Pancreas (tissue), 10 donors: ENCODE data around the gene MGME1. TPM values are rescaled to one million over a fixed set of nuclear protein-coding genes. Genes with fewer than 3 reads are reported as not detected.
A peak's percentile ranks its signal among the peaks of the same experiment; 100 is the strongest.

Experiments used
- ATAC-seq, 4 donors: fragments of 200-7000 bp; cut with Tn5 transposase; one replicate each; pipeline versions ENCODE4 v1.8.0 to v1.9.1; 2020; ENCODE audit warnings: mild to moderate bottlenecking in 4 of 4, moderate library complexity in 4 of 4
- DNase-seq, 6 donors: peaks; one replicate each; pipeline ENCODE4 v3.0.0-alpha.2; 2020
- FAIRE-seq: peaks from 2 replicates; lab custom pipeline; 2012; peaks lifted over from hg19 to GRCh38; lab: Jason Lieb, UNC
- H3K27ac ChIP-seq, 4 donors: fragments of 200-600 bp; sonication (generic); 1 replicate in 3 of 4; 2 replicates in 1 of 4; pipeline versions ENCODE4 v1.5.0 to v1.8.0; 2020
- H3K27me3 ChIP-seq, 4 donors: fragments of 200-600 bp; one replicate each; pipeline ENCODE4 v1.8.0; 2021
- H3K36me3 ChIP-seq, 3 donors: fragments of 200-600 bp; sonication (generic) in 1 of 3; one replicate each; pipeline versions ENCODE4 v1.5.0 to v1.8.0; 2020 to 2021
- H3K4me1 ChIP-seq, 3 donors: fragments of 200-600 bp; one replicate each; pipeline ENCODE4 v1.8.0; 2021
- H3K4me3 ChIP-seq, 4 donors: fragments of 200-600 bp; sonication (generic) in 2 of 4; one replicate each; pipeline versions ENCODE4 v1.5.0 to v1.8.0; 2020 to 2021
- H3K9me3 ChIP-seq, 4 donors: fragments of 200-600 bp; one replicate each; pipeline ENCODE4 v1.8.0; 2021
- WGBS, 2 donors: extraction: QIAGEN DNeasy Blood & Tissue Kit; methylation state at CpG; one replicate each; pipeline ENCODE4 v1.1.7; 2013; 5-methylcytosine and 5-hydroxymethylcytosine counted together
- intact Hi-C, 3 donors: fragments of 100-400 bp; cut with DNase I; formaldehyde crosslinking; loops; one replicate each; pipeline versions ENCODE4 v1.11.1 to v1.14.2; 2022
- polyA plus RNA-seq, 2 donors: library from polyadenylated mRNA; stranded (reverse); fragments of 200-250 nt; gene quantifications; one replicate each; pipeline ENCODE4 v1.2.3, GENCODE V29; 2013
- total RNA-seq, 6 donors: library from RNA; stranded (reverse); fragmentation: NEBNext Ultra II Directional in 4 of 6; extraction: Animal tissue kit (Norgen Biotek cat#: 25700) in 4 of 6; gene quantifications; one replicate each; pipeline versions ENCODE4 v1.2.1 to v1.2.4, GENCODE V29; 2021 to 2023
- TF ChIP-seq, protein P1 (sequence below), 4 donors: fragments of 200-600 bp; sonication (generic) in 3 of 4; IDR thresholded peaks; one replicate each; pipeline versions ENCODE4 v1.5.0 to v1.8.0; 2021; ENCODE audit warnings: antibody characterized with exemption in 4 of 4
- donor health status: healthy with polysubstance abuse.
- donor health status: DM: no; HTN: no; CAD: no; lungs with moderate emphysema.
- donor health status: DM: no; HTN: no; CAD: no.
- donor health status: control.
- donor health status: control.
- donor health status: Bipolar disorder and iron deficiency.
- donor health status: DM: yes; HTN: yes; CAD: no.
- donor health status: DM: no; HTN: no; CAD: no.
- donor health status: DM: no; HTN: no; CAD: no.
- donor health status: DM: yes; HTN: yes; CAD: no.

MGME1 gene
- total and polyA plus RNA-seq, 8 donors: 4.0 to 7.6 (median 6.4) TPM

DNA sequence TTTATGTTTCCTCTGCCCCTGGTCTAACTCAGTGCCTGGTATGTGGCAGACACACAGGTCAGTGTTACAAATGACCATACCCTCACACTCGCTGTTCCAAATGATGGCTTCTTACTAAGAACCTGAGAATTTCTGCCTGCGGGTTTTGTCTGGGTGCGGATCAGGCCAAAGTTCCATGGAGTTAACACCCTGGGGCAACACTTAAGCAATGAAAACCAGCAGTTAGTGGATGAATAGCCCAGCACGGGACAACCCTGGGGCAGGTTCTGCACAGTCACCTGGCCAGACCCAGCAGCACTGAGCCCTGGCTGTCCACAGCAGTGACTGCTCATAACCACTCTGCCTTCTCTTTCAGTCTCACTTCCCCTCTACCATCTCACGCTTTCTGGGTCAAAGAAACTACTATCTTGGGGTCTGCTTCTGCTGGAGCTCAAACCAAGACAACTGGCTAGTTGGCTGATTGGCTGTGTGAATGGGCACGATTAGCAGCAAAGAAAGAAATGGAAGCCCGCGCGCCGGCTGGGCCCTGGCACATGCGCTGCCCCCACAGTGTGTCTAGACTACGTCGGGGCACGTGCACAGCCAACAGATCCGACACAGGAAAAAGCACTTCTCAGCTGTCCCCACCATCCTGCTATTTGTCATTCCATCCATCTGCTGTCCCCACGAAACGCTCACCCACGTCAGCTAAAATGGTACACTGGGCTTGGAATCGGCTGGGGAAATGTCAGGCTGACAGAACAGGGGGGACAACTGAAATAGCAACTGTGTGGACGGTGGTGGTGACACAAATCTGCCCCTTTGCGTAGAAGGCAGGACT is 36.6 kb downstream of the MGME1 start:
- H3K4me3 ChIP-seq: no peak overlapping the region
- H3K36me3 ChIP-seq: no peaks in the 10 kb centered on the region
- no peak overlapping the region for H3K27ac ChIP-seq
- no peak for ATAC-seq
- no peaks in the 10 kb centered on the region for H3K9me3 ChIP-seq
- WGBS, 2 donors: 89 to 90% methylated on average over 21 of the region's 21 CpGs
- intact Hi-C loops: no loop called here
- no peak for DNase-seq
- H3K27me3 ChIP-seq: no peaks in the 10 kb centered on the region
- no peak for FAIRE-seq
- TF ChIP-seq, protein P1, sequence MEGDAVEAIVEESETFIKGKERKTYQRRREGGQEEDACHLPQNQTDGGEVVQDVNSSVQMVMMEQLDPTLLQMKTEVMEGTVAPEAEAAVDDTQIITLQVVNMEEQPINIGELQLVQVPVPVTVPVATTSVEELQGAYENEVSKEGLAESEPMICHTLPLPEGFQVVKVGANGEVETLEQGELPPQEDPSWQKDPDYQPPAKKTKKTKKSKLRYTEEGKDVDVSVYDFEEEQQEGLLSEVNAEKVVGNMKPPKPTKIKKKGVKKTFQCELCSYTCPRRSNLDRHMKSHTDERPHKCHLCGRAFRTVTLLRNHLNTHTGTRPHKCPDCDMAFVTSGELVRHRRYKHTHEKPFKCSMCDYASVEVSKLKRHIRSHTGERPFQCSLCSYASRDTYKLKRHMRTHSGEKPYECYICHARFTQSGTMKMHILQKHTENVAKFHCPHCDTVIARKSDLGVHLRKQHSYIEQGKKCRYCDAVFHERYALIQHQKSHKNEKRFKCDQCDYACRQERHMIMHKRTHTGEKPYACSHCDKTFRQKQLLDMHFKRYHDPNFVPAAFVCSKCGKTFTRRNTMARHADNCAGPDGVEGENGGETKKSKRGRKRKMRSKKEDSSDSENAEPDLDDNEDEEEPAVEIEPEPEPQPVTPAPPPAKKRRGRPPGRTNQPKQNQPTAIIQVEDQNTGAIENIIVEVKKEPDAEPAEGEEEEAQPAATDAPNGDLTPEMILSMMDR (IDR thresholded peaks at IDR 0.05): no peak
- no peaks in the 10 kb centered on the region for H3K4me1 ChIP-seq

DNA sequence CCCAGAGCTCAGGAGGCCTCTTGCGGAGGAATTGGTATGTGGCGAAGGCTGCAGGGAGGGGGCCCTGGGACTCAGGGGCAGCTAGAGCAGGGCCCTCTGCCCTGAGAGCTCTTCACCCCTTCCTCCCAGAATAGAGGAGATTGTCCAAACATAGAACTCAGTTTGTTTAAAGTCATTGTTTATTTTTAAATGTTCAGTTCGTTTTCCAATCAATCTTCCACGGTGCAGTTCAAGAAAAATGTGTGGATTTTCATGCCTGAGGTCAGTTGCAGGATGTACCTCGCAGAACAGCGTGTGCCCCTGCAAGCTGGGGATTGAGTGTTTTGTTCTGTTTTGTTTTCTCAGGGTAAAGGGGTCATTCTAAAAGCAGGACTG is 37.2 kb downstream of the MGME1 start:
- Histone ChIP-seq H3K27ac (no peak overlapping the region), H3K27me3 (no peaks in the 10 kb centered on the region), H3K4me1 (no peaks in the 10 kb centered on the region), H3K36me3 (no peaks in the 10 kb centered on the region), H3K4me3 (no peak overlapping the region), H3K9me3 (no peaks in the 10 kb centered on the region)
- intact Hi-C loops: no loop called here
- ATAC-seq (no peak), FAIRE-seq (no peak), DNase-seq (no peak)
- WGBS, 2 donors: 63 to 65% methylated on average over 6 of the region's 6 CpGs
- TF ChIP-seq, protein P1 (IDR thresholded peaks at IDR 0.05): no peak

DNA sequence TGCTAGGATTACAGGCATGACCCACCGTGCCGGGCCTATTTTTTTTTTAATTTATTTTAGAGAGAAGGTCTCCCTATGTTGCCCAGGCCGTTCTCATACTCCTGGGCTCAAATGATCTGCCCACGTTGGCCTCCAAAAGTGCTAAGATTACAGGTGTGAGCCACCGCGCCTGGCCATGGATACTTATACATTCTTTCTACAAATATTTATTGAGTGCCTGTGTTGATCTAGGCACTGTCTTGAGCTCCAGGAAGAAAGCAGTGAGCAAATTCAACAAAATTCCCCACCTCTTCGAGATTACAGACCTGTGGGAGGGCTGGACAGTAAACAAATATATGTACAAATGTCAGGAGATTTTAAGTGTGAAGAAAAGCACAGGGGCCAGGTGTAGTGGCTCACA is 37.9 kb downstream of the MGME1 start:
- Histone ChIP-seq H3K9me3 (no peaks in the 10 kb centered on the region), H3K4me3 (no peak overlapping the region), H3K4me1 (no peaks in the 10 kb centered on the region), H3K27me3 (no peaks in the 10 kb centered on the region), H3K27ac (no peak overlapping the region), H3K36me3 (no peaks in the 10 kb centered on the region)
- WGBS, 2 donors: 56 to 60% methylated on average over 7 of the region's 7 CpGs
- ATAC-seq: peak in 3 of 4 donors; percentile 45 to 74 (median 63)
- DNase-seq: no peak
- intact Hi-C loops: no loop called here
- FAIRE-seq: no peak
- TF ChIP-seq, protein P1 (IDR thresholded peaks at IDR 0.05): no peak

DNA sequence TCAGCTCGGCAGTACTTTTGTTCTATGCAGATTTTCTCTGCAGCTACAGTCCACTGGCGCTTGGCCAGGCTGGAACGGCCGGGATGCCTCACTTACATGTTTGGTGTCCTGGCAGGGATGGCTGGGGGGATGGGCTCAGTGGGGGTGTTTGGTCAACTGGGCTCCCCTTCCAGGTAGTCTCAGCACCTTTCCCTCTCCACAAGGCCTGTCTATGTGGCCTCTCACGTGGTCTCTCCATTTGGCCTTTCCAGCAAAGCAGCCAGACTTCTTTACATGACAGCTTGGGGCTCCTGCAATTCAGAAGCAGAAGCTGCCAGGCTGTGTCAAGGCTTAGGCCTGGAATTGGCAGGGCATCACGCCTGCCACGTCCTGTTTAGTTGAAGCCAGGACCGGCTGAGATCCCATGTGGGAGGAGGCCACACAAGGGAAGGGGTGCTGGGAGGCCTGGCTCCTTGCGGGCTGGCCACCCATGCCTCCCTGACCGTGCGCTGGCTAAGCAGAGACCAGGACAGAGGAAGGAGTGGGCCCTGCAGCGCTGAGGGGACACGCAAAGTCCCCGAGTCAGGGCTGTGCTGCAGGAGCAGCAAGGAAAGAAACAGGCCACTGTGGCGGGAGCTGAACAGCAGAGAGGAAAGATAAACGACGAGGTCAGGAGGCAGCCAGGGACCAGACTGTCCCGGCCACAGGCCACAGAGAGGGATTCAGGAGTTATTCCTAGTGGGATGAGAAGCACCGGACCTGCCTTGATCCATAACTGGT is 38.9 kb downstream of the MGME1 start:
- no peaks in the 10 kb centered on the region for H3K4me1 ChIP-seq
- no peak overlapping the region for H3K27ac ChIP-seq
- ATAC-seq (peak in 1 of 4 donors; percentile 18), FAIRE-seq (no peak), DNase-seq (peak in 2 of 6 donors; percentile 51 to 77)
- 70 to 80% methylated on average over 19 of the region's 19 CpGs for WGBS, 2 donors
- TF ChIP-seq, protein P1 (IDR thresholded peaks at IDR 0.05): no peak
- intact Hi-C loops: no loop called here
- H3K9me3 ChIP-seq: no peaks in the 10 kb centered on the region
- H3K4me3 ChIP-seq: no peak overlapping the region
- no peaks in the 10 kb centered on the region for H3K27me3 ChIP-seq
- H3K36me3 ChIP-seq: no peaks in the 10 kb centered on the region
